ELR (cell line): ENCODE results near the gene PRPF39.
A peak's percentile ranks its signal among the peaks of the same experiment; 100 is the strongest.
"Not testable (repeated sequence)": the region's sequence is repeated elsewhere in the genome, so short reads cannot be mapped to it uniquely, and the experiment has no call there.

Experiments used
- DNase-seq: peaks from one replicate; pipeline ENCODE4 v3.0.0-alpha.2; 2015; ENCODE audit warnings: low read depth

Gene PRPF39

GRCh38 chr14:45136399-45136798 lies 52.5 kb downstream of the PRPF39 start:
- no peak for DNase-seq

- DNase-seq, result peak; percentile 8
These were observed 56.8 kb downstream of the PRPF39 start for GRCh38 chr14:45140661-45141187.

GRCh38 chr14:45142083-45142482 lies 58.2 kb downstream of the PRPF39 start:
- DNase-seq, result not testable (repeated sequence)

GRCh38 chr14:45144658-45145057 lies 60.7 kb downstream of the PRPF39 start:
- no peak for DNase-seq

GRCh38 chr14:45145214-45145613 lies 61.3 kb downstream of the PRPF39 start:
- DNase-seq, result no peak

GRCh38 chr14:45149602-45150001 lies 65.7 kb downstream of the PRPF39 start:
- no peak for DNase-seq

- no peak for DNase-seq
These were observed 66.5 kb downstream of the PRPF39 start for GRCh38 chr14:45150386-45150890.

GRCh38 chr14:45156067-45156466 lies 72.2 kb downstream of the PRPF39 start:
- DNase-seq, result peak; percentile 12
